Tibial artery (tissue), 4 donors: ENCODE data around the gene TMEM231.

Experiments
- DNase-seq, 2 donors: peaks; one replicate each; pipeline ENCODE4 v3.0.0-alpha.2; 2019
- H3K27ac ChIP-seq, 2 donors: fragments of 200-600 bp; sonication (generic) in 1 of 2; 1 replicate in 1 of 2; 2 replicates in 1 of 2; pipeline ENCODE4 v1.5.1; 2018 to 2019; ENCODE audit warnings: mild to moderate bottlenecking in 1 of 2
- H3K27me3 ChIP-seq, 2 donors: fragments of 200-600 bp; sonication (generic) in 1 of 2; one replicate each; pipeline versions ENCODE4 v1.5.1 to v1.6.0; 2016 to 2019
- H3K36me3 ChIP-seq, 3 donors: fragments of 200-600 bp; sonication (generic) in 2 of 3; one replicate each; pipeline ENCODE4 v1.5.1; 2016 to 2019; ENCODE audit warnings: mild to moderate bottlenecking in 2 of 3
- H3K4me1 ChIP-seq, 4 donors: fragments of 200-600 bp; sonication (generic) in 2 of 4; 1 replicate in 3 of 4; 2 replicates in 1 of 4; pipeline ENCODE4 v1.5.1; 2016 to 2019
- H3K4me3 ChIP-seq, 2 donors: fragments of 200-600 bp; sonication (generic) in 1 of 2; 1 replicate in 1 of 2; 2 replicates in 1 of 2; pipeline ENCODE4 v1.5.1; 2018 to 2019; ENCODE audit warnings: mild to moderate bottlenecking in 2 of 2
- H3K9me3 ChIP-seq, 3 donors: fragments of 200-600 bp; sonication (generic) in 1 of 3; one replicate each; pipeline ENCODE4 v1.5.1; 2016 to 2019
- CTCF ChIP-seq, 2 experiments: fragments of 200-600 bp in 1 of 2; fragments of 450-650 bp in 1 of 2; IDR thresholded peaks; one replicate each; pipeline ENCODE4 v1.5.1; 2017 to 2019; ENCODE audit warnings: antibody characterized with exemption in 2 of 2, mild to moderate bottlenecking in 1 of 2, moderate library complexity in 1 of 2
- intact Hi-C: fragments of 100-400 bp; cut with DNase I; formaldehyde crosslinking; loops from one replicate; pipeline ENCODE4 v1.15.0; 2023; ENCODE audit warnings: low total_unique reads

TMEM231 gene

GRCh38 chr16:75590920-75591843 is 35.1 kb upstream of the TMEM231 start:
- intact Hi-C loops = no loop called here
- Histone ChIP-seq H3K36me3 (peaks cover 0 to 4% (median 0%) of the 10 kb centered on the region in 3 donors), H3K9me3 (no peaks in the 10 kb centered on the region), H3K4me1 (peaks cover 0 to 56% (median 25%) of the 10 kb centered on the region in 4 donors), H3K27me3 (no peaks in the 10 kb centered on the region), H3K27ac (peak overlapping the region; percentile 76 to 91), H3K4me3 (no peak overlapping the region)
- DNase-seq = peak; percentile 68 to 77
- TF ChIP-seq CTCF (IDR thresholded peaks at IDR 0.05) = no peak

- peak overlapping the region; percentile 76 to 91 for H3K27ac ChIP-seq
- no peak overlapping the region for H3K4me3 ChIP-seq
- no peaks in the 10 kb centered on the region for H3K27me3 ChIP-seq
- DNase-seq = peak; percentile 51 to 77
- intact Hi-C loops = no loop called here
- TF ChIP-seq CTCF (IDR thresholded peaks at IDR 0.05) = no peak
- H3K9me3 ChIP-seq = no peaks in the 10 kb centered on the region
- H3K4me1 ChIP-seq = peaks cover 0 to 56% (median 22%) of the 10 kb centered on the region in 4 donors
- H3K36me3 ChIP-seq = peaks cover 0 to 4% (median 0%) of the 10 kb centered on the region in 3 donors
Observed at GRCh38 chr16:75589306-75589705, 33.3 kb upstream of the TMEM231 start.

GRCh38 chr16:75588716-75589115 is 32.7 kb upstream of the TMEM231 start:
- peak in 1 of 2 donors; percentile 42 for DNase-seq
- peaks cover 0 to 4% (median 0%) of the 10 kb centered on the region in 3 donors for H3K36me3 ChIP-seq
- H3K9me3 ChIP-seq = no peaks in the 10 kb centered on the region
- peaks cover 0 to 56% (median 20%) of the 10 kb centered on the region in 4 donors for H3K4me1 ChIP-seq
- no peak overlapping the region for H3K4me3 ChIP-seq
- intact Hi-C loops = no loop called here
- no peak for TF ChIP-seq CTCF (IDR thresholded peaks at IDR 0.05)
- H3K27ac ChIP-seq = peak overlapping the region; percentile 76 to 91
- H3K27me3 ChIP-seq = no peaks in the 10 kb centered on the region

GRCh38 chr16:75584108-75584507 is 28.1 kb upstream of the TMEM231 start:
- no peak overlapping the region for H3K27ac ChIP-seq
- no peak for TF ChIP-seq CTCF (IDR thresholded peaks at IDR 0.05)

GRCh38 chr16:75579281-75579834 is 23.3 kb upstream of the TMEM231 start:
- no peak overlapping the region for H3K27ac ChIP-seq
- no peak overlapping the region for H3K4me3 ChIP-seq
- H3K27me3 ChIP-seq = no peaks in the 10 kb centered on the region
- TF ChIP-seq CTCF (IDR thresholded peaks at IDR 0.05) = no peak
- H3K9me3 ChIP-seq = no peaks in the 10 kb centered on the region
- H3K4me1 ChIP-seq = no peaks in the 10 kb centered on the region
- intact Hi-C loops = no loop called here
- H3K36me3 ChIP-seq = peaks cover 32 to 59% (median 50%) of the 10 kb centered on the region in 3 donors
- DNase-seq = no peak

More at GRCh38 chr16:75584108-75584507, 28.1 kb upstream of the TMEM231 start:
- DNase-seq = peak in 1 of 2 donors; percentile 1
- Histone ChIP-seq H3K36me3 (peaks cover 6 to 17% (median 8%) of the 10 kb centered on the region in 3 donors), H3K4me3 (no peak overlapping the region), H3K4me1 (peaks cover 0 to 12% (median 0%) of the 10 kb centered on the region in 4 donors), H3K27me3 (no peaks in the 10 kb centered on the region), H3K9me3 (no peaks in the 10 kb centered on the region)
- intact Hi-C loops = no loop called here
